K562 (cell line): ENCODE data around the gene ZNF595. TPM values are rescaled to one million over a fixed set of nuclear protein-coding genes. Genes with fewer than 3 reads are reported as not detected.

ENCODE experiments used
- ARHGAP35 ChIP-seq: fragments of 450-650 bp; IDR thresholded peaks from 2 replicates; pipeline ENCODE4 v1.6.1; 2018; ENCODE audit not compliant: partially characterized antibody
- BRD9 ChIP-seq: fragments of 450-650 bp; IDR thresholded peaks from 2 replicates; pipeline ENCODE4 v1.6.1; 2018; ENCODE audit warnings: low read depth; ENCODE audit not compliant: partially characterized antibody
- CREB5 ChIP-seq: fragments of 250-450 bp; sonication (Bioruptor Pico); IDR thresholded peaks from 2 replicates; pipeline ENCODE4 v1.5.0; 2020; ENCODE audit warnings: mild to moderate bottlenecking
- ELF4 ChIP-seq: fragments of 450-650 bp; formaldehyde crosslinking; IDR thresholded peaks from 2 replicates; pipeline ENCODE4 v1.4.0; 2022; ENCODE audit warnings: missing genetic modification characterization
- HNRNPK ChIP-seq: fragments of 200-400 bp; formaldehyde crosslinking; IDR thresholded peaks from one replicate; pipeline ENCODE4 v1.6.1; 2018; ENCODE audit warnings: mild to moderate bottlenecking, low read depth, low read length; ENCODE audit not compliant: poor library complexity, severe bottlenecking
- RBM17 ChIP-seq: fragments of 200-400 bp; formaldehyde crosslinking; IDR thresholded peaks from 2 replicates; pipeline ENCODE4 v1.6.1; 2017; ENCODE audit warnings: low read depth, mild to moderate bottlenecking, low read length, borderline replicate concordance
- ZFPM2 ChIP-seq: fragments of 250-450 bp; sonication (Bioruptor Pico); IDR thresholded peaks from 2 replicates; pipeline ENCODE4 v1.5.1; 2022; ENCODE audit warnings: mild to moderate bottlenecking
- ZNF431 ChIP-seq: sonication (generic); formaldehyde crosslinking; IDR thresholded peaks from 2 replicates; pipeline ENCODE4 v1.8.0; 2022; ENCODE audit warnings: mild to moderate bottlenecking, missing genetic modification reagents
- polyA plus RNA-seq, 8 experiments: library from polyadenylated mRNA; depleted of rRNA in 4 of 8; stranded (reverse) in 5 of 8; unstranded in 3 of 8; fragments of >200 nt; fragmentation: Nextera tagmentation in 2 of 8; fragmentation: Illumina TruSeq in 1 of 8; extraction: Ambion mirVana in 2 of 8; extraction: Trizol in 1 of 8; gene quantifications; 2 replicates each; pipeline versions ENCODE4 v1.2.1 to v1.2.3, GENCODE V29; 2011 to 2014; ENCODE audit warnings: inconsistent platforms in 1 of 8, missing spikeins in 1 of 8
- total RNA-seq, 7 experiments: library from RNA; depleted of rRNA in 6 of 7; stranded (reverse); fragments of >200 nt in 6 of 7; fragmentation: Illumina TruSeq in 2 of 7; extraction: Trizol in 2 of 7; gene quantifications; 2 replicates each; pipeline versions ENCODE4 v1.2.1 to v1.2.3, GENCODE V29; 2011 to 2021; ENCODE audit warnings: low replicate concordance in 1 of 7
- TF ChIP-seq, protein P1 (sequence below), 2 experiments: fragments of 450-650 bp; IDR thresholded peaks; 2 replicates each; pipeline ENCODE4 v1.6.1; 2016; ENCODE audit warnings: mild to moderate bottlenecking in 2 of 2, borderline replicate concordance in 1 of 2, low read depth in 1 of 2, moderate library complexity in 1 of 2
- TF ChIP-seq, protein P2 (sequence below): fragments of 250-450 bp; sonication (Bioruptor Pico); IDR thresholded peaks from 2 replicates; pipeline ENCODE4 v1.8.0; 2022; ENCODE audit warnings: inconsistent platforms, mild to moderate bottlenecking, moderate library complexity, borderline replicate concordance
- TF ChIP-seq, protein P3 (sequence below): fragments of 450-650 bp; IDR thresholded peaks from 2 replicates; pipeline ENCODE4 v1.6.1; 2016; ENCODE audit warnings: borderline replicate concordance

The ZNF595 gene
- total and polyA plus RNA-seq, 9 of the 15 experiments (the other 6 are each of a cell fraction or from before 2014, with no cell fraction given), result 116 to 632 (median 237) TPM

DNA sequence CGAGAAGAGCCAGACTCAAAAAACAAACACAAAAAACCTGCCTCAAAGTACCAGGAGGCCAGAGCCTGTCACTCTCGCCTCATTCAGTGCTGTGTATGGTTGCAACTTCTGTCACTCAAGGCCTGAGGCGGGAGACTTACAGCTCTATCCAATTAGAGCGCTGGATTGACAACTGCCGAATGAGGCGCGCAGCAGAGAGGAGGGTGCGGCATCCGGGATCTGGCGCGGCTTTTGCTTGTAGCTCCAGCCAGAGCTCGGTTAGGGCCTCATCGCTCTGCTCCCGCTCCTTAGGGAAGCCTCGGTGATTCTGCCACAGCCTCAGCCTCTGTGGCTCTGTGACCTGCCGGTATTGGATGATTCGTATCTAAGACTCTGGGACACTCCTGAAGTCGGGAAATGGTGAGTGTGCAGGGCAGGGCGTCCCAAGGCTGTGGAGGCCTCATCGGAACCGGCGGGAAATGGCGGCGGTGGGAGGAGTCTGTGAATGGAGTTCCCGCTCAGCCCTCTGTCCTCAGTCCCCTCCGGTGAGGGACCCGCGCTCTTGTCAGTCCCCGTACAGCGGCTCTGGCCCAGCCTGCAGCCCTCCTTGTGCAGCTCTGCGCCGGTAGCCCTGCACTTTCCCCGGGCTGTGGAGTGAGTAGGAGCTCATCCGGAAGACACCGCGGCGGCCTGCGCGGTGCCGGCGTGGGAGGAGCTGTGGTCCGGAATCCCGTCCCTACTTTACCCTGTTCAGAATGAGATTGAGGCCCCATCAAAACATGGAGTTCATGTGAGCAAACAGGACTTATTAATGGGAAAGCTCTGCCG lies 71.4 kb downstream of the ZNF595 start, which contains the start of gene ZNF718 (continued):
- TF ChIP-seq CREB5 (no peak), HNRNPK (no peak), ZFPM2 (CRISPR knock-in tag) (no peak), ZNF431 (no peak), ARHGAP35 (no peak), ELF4 (CRISPR knock-in tag) (no peak), BRD9 (peak; percentile 65), RBM17 (no peak)
- TF ChIP-seq, protein P1, sequence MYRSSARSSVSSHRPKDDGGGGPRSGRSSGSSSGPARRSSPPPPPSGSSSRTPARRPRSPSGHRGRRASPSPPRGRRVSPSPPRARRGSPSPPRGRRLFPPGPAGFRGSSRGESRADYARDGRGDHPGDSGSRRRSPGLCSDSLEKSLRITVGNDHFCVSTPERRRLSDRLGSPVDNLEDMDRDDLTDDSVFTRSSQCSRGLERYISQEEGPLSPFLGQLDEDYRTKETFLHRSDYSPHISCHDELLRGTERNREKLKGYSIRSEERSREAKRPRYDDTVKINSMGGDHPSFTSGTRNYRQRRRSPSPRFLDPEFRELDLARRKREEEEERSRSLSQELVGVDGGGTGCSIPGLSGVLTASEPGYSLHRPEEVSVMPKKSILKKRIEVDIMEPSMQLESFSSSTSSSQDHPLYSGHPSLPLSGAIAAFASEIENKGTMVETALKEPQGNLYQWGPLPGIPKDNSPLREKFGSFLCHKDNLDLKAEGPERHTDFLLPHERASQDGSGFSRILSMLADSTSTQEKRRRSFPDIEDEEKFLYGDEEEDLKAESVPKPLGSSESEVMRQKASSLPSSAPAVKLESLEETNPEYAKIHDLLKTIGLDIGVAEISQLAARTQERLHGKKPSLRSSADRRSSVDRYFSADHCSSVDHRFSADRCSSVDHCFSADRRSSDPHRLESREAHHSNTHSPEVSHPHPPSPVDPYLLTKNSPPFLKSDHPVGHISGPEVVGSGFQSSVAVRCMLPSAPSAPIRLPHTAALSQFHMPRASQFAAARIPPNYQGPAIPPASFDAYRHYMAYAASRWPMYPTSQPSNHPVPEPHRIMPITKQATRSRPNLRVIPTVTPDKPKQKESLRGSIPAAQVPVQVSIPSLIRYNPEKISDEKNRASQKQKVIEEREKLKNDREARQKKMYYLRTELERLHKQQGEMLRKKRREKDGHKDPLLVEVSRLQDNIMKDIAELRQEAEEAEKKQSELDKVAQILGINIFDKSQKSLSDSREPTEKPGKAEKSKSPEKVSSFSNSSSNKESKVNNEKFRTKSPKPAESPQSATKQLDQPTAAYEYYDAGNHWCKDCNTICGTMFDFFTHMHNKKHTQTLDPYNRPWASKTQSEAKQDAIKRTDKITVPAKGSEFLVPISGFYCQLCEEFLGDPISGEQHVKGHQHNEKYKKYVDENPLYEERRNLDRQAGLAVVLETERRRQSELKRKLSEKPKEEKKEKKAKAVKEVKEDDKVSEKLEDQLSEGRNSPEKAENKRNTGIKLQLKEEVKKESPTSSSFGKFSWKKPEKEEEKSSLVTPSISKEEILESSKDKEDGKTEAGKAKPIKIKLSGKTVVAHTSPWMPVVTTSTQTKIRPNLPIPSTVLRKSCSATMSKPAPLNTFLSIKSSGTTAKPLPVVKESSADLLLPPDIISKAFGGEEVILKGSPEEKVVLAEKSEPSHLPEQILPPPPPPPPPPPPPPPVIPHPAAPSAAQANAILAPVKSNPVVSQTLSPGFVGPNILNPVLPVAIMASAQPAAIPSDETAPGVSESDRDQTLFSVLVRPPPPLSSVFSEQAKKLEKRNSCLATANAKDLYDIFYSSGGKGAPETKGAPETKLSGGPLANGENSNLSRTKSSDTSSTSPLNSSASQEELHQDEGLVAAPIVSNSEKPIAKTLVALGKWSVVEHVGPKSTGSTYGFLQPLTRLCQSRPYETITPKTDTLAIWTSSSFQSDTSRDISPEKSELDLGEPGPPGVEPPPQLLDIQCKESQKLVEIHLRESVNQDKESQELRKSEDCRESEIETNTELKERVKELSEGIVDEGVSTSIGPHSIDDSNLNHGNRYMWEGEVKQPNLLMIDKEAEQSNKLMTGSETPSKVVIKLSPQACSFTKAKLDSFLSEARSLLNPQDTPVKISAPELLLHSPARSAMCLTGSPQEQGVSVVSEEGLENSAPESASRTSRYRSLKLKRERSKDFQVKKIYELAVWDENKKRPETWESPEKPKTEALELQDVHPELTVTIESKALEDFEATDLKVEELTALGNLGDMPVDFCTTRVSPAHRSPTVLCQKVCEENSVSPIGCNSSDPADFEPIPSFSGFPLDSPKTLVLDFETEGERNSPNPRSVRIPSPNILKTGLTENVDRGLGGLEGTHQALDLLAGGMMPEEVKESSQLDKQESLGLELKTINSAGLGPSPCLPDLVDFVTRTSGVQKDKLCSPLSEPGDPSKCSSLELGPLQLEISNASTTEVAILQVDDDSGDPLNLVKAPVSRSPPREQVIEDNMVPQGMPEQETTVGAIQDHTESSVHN (IDR thresholded peaks at IDR 0.05; ENCODE audit: borderline replicate concordance in 1 of 2, low read depth in 1 of 2), result peak in 1 of 2 experiments; percentile 40; a peak in 1 of 4 replicates
- TF ChIP-seq, protein P2, sequence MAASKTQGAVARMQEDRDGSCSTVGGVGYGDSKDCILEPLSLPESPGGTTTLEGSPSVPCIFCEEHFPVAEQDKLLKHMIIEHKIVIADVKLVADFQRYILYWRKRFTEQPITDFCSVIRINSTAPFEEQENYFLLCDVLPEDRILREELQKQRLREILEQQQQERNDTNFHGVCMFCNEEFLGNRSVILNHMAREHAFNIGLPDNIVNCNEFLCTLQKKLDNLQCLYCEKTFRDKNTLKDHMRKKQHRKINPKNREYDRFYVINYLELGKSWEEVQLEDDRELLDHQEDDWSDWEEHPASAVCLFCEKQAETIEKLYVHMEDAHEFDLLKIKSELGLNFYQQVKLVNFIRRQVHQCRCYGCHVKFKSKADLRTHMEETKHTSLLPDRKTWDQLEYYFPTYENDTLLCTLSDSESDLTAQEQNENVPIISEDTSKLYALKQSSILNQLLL (CRISPR knock-in tag), result no peak
- TF ChIP-seq, protein P3, sequence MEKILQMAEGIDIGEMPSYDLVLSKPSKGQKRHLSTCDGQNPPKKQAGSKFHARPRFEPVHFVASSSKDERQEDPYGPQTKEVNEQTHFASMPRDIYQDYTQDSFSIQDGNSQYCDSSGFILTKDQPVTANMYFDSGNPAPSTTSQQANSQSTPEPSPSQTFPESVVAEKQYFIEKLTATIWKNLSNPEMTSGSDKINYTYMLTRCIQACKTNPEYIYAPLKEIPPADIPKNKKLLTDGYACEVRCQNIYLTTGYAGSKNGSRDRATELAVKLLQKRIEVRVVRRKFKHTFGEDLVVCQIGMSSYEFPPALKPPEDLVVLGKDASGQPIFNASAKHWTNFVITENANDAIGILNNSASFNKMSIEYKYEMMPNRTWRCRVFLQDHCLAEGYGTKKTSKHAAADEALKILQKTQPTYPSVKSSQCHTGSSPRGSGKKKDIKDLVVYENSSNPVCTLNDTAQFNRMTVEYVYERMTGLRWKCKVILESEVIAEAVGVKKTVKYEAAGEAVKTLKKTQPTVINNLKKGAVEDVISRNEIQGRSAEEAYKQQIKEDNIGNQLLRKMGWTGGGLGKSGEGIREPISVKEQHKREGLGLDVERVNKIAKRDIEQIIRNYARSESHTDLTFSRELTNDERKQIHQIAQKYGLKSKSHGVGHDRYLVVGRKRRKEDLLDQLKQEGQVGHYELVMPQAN, result peak; percentile 58; the same call in 1 of the 2 replicates
